C1 segment of cervical spinal cord (tissue), 14 donors: ENCODE measurements around the gene CFAP53.
A peak's percentile ranks its signal among the peaks of the same experiment; 100 is the strongest.
"Not testable (repeated sequence)": the region's sequence is repeated elsewhere in the genome, so short reads cannot be mapped to it uniquely, and the experiment has no call there.

Experiments used
- DNase-seq, 14 donors: peaks; one replicate each; lab custom pipeline; 2025; lab: John Stamatoyannopoulos, UW

The CFAP53 gene

DNA sequence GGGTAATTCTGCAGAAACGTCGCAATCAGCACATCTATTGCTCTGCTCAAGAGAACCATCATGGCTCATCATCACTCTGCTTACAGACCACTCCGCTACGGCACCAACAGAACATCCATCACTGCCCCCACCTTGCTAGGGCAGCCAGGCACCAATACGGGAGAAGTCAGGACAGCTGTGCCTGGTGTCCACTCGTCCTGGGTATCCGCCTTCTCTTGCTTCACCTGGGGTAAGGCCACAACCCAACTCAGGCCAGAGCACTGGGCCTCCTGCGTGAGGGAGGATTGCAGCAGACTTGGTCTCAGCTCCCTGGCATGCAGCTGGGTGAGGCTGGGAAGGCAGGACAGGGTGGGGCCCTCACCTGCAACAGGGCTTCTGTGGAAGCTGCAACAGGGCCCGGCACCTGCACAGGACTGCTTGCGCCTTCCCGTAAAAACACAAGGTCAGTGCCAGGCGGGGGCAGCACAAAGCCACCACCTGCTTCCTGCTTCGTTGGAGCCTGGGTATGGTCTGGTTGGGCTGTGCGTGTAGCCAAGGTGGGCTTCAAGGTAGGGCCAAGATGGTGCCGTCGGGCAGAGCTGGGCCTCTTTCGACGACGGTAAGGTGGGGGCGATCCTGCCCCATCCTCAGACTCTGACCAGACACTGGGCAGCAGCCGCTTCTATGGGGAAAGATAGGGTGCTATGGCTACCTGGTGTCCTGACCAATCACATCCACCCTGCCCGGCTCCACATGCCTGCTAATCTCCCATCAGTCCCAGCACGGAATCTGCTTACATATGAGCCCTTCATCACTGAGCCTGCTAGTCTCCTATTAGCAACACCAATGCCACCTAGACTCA lies 7.1 kb upstream of the CFAP53 start:
- no peak for DNase-seq

DNA sequence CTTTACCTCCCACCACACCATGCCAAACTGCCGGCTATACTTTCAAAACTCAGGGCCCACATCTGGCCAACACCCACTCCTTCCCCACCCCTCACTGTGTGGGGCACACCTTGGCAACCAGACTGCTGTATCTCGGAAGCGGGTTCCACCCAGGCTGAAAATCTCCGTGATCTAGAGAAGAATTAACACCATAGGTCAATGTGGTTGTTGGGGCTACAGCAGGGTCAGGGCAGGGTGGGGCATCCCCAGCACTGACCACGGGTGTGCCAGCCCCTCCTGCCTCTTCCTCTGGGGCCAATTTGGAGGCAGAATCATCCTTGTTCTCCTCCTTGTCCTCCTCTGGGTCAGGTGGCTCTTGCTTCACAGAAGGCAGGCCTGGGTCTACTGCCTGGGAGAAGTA lies 6.3 kb upstream of the CFAP53 start:
- DNase-seq = no peak

GRCh38 chr18:50268022-50268747 lies 1.9 kb upstream of the CFAP53 start:
- peak in 8 of 14 donors; percentile 15 to 62 (median 36) for DNase-seq

GRCh38 chr18:50262977-50263376 lies 3.3 kb downstream of the CFAP53 start:
- DNase-seq = no peak

DNA sequence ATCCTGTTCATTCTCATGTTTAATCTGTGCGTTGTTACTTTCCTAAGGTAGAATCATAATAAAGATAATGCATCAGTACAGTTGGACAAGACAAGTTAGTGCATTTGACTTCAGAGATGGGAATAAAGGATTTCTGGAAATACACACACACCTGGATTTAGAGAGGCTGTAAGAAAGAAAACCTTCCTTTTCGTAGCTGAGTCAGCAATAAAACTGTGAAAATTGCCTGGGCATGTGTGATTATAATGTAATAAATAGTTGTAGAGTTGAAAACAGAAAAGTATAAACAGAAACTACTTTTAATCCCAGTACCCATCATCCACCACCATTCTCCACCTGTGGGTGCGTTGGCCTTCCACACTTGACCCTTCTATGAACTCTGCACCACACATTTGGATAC lies 15.4 kb downstream of the CFAP53 start:
- no peak for DNase-seq

- DNase-seq = no peak
Observed at GRCh38 chr18:50249576-50249975, 16.7 kb downstream of the CFAP53 start.

DNA sequence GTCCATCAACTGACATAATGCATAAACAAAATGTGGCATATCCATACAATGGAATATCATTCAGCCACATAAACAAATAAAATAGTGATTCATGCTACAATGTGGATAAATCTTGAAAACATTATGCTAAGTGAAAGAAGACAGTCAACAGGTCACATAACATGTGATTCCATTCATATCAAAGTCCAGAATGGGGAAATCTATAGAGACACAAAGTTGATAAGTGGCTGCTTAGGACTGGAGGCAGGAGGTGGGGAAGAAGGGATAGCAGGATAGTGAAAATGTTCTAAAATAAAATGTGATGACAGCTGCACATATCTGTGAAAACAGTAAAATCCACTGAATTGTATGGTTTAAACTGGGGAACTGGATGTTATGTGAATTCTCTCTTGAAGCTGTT lies 18.7 kb downstream of the CFAP53 start:
- no peak for DNase-seq

DNA sequence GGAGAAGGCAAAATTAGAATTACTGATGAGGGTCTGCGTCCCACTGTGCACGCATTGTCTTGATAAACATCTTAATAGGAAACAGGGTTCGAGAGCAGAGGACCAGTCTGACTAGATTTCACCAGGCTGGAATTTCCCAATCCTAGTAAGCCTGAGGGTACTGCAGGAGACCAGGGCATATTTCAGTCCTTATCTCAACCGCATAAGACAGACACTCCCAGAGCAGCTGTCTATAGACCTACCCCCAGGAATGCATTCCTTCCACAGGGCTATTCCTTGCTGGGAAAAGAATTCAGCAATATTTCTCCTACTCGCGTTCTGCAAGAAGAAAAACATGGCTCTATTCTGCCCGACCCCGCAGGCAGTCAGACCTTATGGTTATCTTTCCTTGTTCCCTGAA lies 24.5 kb downstream of the CFAP53 start:
- not testable (repeated sequence) for DNase-seq

GRCh38 chr18:50240080-50240563 lies 26.2 kb downstream of the CFAP53 start:
- DNase-seq = no peak

- DNase-seq = no peak
Observed at GRCh38 chr18:50232419-50232818, 33.9 kb downstream of the CFAP53 start.

- DNase-seq = no peak
Observed at GRCh38 chr18:50231621-50232020, 34.7 kb downstream of the CFAP53 start.

GRCh38 chr18:50220249-50220648 lies 46.0 kb downstream of the CFAP53 start:
- DNase-seq = not testable (repeated sequence)

- no peak for DNase-seq
Observed at GRCh38 chr18:50218432-50219197, 47.7 kb downstream of the CFAP53 start.

DNA sequence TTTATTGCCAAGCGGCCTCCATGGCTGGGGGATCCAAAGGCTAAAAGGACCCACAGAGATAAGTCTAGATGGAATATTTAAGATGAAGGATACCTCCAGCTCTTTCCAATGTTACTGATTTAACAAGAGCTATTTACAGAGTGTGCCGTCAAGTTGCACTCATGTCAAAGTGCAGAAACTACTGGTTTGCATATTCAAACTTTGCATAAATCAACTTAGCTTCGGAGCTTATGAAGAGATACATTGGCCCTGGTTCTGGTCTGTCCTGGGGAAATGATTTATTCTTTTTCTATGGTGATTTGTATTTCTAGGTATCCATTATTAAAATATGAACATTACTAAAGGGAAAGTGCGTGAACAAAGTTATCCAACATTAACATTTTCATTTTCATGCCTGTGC lies 57.0 kb downstream of the CFAP53 start:
- no peak for DNase-seq

DNA sequence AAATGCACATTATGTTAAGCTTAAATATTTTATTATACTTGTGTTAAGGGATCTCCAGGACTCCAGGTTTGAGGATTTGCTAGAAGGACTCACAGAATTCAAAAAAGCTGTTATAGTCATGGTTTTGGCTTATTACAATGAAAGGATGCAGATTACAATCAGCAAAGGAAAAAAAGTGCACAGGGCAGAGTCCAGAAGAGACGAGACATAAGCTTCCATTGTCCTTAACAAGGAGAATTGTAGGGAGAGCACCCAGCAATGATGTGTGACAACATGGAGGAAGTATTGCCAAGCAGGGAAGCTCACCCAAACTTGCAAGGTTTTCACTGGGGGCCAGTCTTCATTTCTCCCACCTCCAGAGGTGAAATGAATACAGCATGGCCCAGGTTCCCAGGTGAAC lies 58.6 kb downstream of the CFAP53 start:
- DNase-seq = no peak

DNA sequence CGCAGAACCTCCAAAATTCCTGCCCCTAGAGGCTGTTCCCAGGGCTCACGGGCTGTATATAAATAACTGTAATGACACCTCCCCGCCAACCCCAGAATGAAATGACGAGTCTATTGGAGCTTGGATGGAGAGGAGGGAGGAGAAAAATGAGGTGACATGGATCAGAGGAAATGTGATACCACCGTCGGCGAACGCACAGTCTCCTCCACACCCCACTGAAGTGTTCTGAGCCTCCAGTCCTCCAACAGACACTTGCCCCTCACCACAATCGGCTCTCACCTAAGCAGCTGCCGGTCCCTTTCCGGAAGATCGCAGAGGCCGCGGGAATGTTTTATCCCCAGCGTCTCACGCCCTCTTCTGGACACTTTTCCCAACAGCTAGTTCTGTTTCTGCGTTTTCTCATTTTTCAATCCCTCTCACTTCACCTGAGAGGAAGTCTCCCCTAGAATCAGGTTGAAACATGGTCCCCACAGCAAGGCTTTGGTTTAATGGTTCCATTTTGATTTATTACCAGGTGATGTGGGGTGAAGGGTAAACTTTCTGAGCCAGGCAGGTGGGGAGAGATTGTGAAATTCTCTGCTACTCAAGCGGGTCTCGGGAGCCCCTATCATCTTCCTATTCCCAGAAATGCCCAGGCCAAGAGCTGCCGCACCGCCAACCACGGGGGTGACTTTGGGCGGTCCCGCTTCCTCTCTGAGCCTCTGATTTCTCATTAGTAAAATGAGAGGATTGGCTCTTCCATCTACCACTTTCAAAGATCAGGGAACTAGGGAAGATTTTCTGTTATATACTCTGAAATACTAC lies 62.3 kb downstream of the CFAP53 start:
- peak in 6 of 14 donors; percentile 1 to 30 (median 14) for DNase-seq

- no peak for DNase-seq
Observed at GRCh38 chr18:50201476-50202018, 64.7 kb downstream of the CFAP53 start.

GRCh38 chr18:50199921-50200320 lies 66.4 kb downstream of the CFAP53 start:
- DNase-seq = no peak

- no peak for DNase-seq
Observed at GRCh38 chr18:50199346-50199855, 66.9 kb downstream of the CFAP53 start.

- no peak for DNase-seq
Observed at GRCh38 chr18:50196261-50196660, 70.0 kb downstream of the CFAP53 start.

DNA sequence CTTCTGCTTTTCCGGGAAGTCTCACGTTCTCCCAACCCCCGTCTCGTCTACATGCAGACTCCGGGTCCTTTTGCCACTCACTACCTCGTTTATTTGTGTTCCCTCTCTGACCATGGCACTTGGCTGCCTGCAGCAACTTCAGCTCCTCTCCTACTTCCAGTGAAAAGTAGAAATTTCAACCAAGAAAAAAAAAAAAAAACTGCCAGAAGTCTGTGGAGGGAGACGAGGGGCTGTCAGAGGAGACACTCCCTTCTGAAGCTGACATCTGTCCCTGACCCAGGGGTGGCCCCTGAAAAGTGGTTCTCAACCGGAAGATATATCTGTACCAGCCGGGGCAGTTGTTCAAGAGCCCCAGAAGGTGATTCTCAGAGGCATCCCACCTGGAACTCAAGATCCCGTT lies 70.6 kb downstream of the CFAP53 start:
- no peak for DNase-seq
